IMR-90 (cell line): ENCODE results near the gene TNNT1. TPM values are rescaled to one million over a fixed set of nuclear protein-coding genes. Genes with fewer than 3 reads are reported as not detected.

Experiments
- ATAC-seq: fragments of 200-7000 bp; cut with Tn5 transposase; 2 replicates; pipeline ENCODE4 v1.9.1; 2020; ENCODE audit warnings: low read depth, mild to moderate bottlenecking, moderate library complexity
- BruUV-seq: library from RNA; stranded (reverse); fragments of 400-500 nt; replicated peaks from 2 replicates; lab custom pipeline; 2021; lab: Mats Ljungman, UMichigan
- CTCF ChIA-PET: fragments of 300-600 bp; formaldehyde crosslinking; extraction: SDS; loops from one replicate; lab custom pipeline; 2021; ENCODE audit warnings: antibody characterized with exemption; lab: Yijun Ruan, JAX
- POLR2A ChIA-PET: fragments of 300-600 bp; sonication (Branson Sonifier 250); formaldehyde crosslinking; loops from one replicate; lab custom pipeline; 2022; ENCODE audit warnings: antibody characterized with exemption; ENCODE audit not compliant: unreplicated experiment; lab: Charles Lee
- DNase-seq: peaks from one replicate; pipeline ENCODE4 v3.0.0; 2013
- H2AFZ ChIP-seq: replicated peaks from 2 replicates; pipeline ENCODE3; 2013; ENCODE audit warnings: low read length, mild to moderate bottlenecking; ENCODE audit not compliant: poor library complexity
- H2AK5ac ChIP-seq: 2 replicates; pipeline ENCODE4 v1.6.1; 2013; ENCODE audit warnings: low read depth, low read length, inconsistent platforms
- H2AK9ac ChIP-seq: replicated peaks from 2 replicates; pipeline ENCODE3; 2013; ENCODE audit warnings: mild to moderate bottlenecking, low read depth, low read length, moderate library complexity; ENCODE audit not compliant: poor library complexity
- H2BK120ac ChIP-seq: 2 replicates; pipeline ENCODE4 v1.6.1; 2013; ENCODE audit warnings: low read depth, low read length, inconsistent platforms
- H2BK15ac ChIP-seq: 3 replicates; pipeline ENCODE4 v1.6.1; 2013; ENCODE audit warnings: low read depth, low read length, inconsistent platforms
- H2BK20ac ChIP-seq: 2 replicates; pipeline ENCODE4 v1.6.1; 2013; ENCODE audit warnings: low read depth, mild to moderate bottlenecking, inconsistent platforms, low read length, moderate library complexity
- H2BK5ac ChIP-seq: 2 replicates; pipeline ENCODE4 v1.6.1; 2013; ENCODE audit warnings: mild to moderate bottlenecking, low read depth, low read length, inconsistent platforms; ENCODE audit not compliant: poor library complexity, severe bottlenecking
- H3K14ac ChIP-seq: replicated peaks from 2 replicates; pipeline ENCODE4 v1.6.1; 2013; ENCODE audit warnings: low read depth, low read length, inconsistent platforms
- H3K18ac ChIP-seq: 2 replicates; pipeline ENCODE4 v1.6.1; 2013; ENCODE audit warnings: low read depth, low read length, control low read depth
- H3K23ac ChIP-seq: 2 replicates; pipeline ENCODE4 v1.6.1; 2013; ENCODE audit warnings: low read depth, low read length, inconsistent platforms
- H3K27ac ChIP-seq: 2 replicates; pipeline ENCODE4 v1.5.1; 2013; ENCODE audit warnings: mild to moderate bottlenecking, control low read depth, low read length; ENCODE audit not compliant: insufficient read depth
- H3K27me3 ChIP-seq: 2 replicates; pipeline ENCODE4 v1.6.1; 2013; ENCODE audit warnings: low read length; ENCODE audit not compliant: control insufficient read depth, insufficient read depth
- H3K36me3 ChIP-seq: 2 replicates; pipeline ENCODE4 v1.6.1; 2013; ENCODE audit warnings: low read length, mixed read lengths; ENCODE audit not compliant: control insufficient read depth, insufficient read depth
- H3K4ac ChIP-seq: 2 replicates; pipeline ENCODE4 v1.6.1; 2013; ENCODE audit warnings: low read depth, low read length, inconsistent platforms
- H3K4me1 ChIP-seq: 2 replicates; pipeline ENCODE4 v1.6.1; 2013; ENCODE audit warnings: low read length, mixed read lengths; ENCODE audit not compliant: control insufficient read depth, insufficient read depth
- H3K4me2 ChIP-seq: 2 replicates; pipeline ENCODE4 v1.6.1; 2013; ENCODE audit warnings: low read depth, mild to moderate bottlenecking, control low read depth, low read length, moderate library complexity
- H3K4me3 ChIP-seq: 2 replicates; pipeline ENCODE4 v1.5.1; 2013; ENCODE audit warnings: low read depth, mild to moderate bottlenecking, control low read depth, low read length, moderate library complexity; ENCODE audit not compliant: insufficient read depth
- H3K56ac ChIP-seq: 2 replicates; pipeline ENCODE4 v1.6.1; 2013; ENCODE audit warnings: low read length, inconsistent platforms; ENCODE audit not compliant: insufficient read depth; ENCODE audit errors: extremely low read depth
- H3K79me1 ChIP-seq, 2 experiments: 2 replicates each; pipeline ENCODE4 v1.6.1; 2013; ENCODE audit warnings: low read length in 2 of 2, inconsistent platforms in 1 of 2, low read depth in 1 of 2
- H3K9ac ChIP-seq: 2 replicates; pipeline ENCODE4 v1.6.1; 2013; ENCODE audit warnings: low read depth, low read length, control low read depth
- H3K9me1 ChIP-seq: 2 replicates; pipeline ENCODE4 v1.6.1; 2013; ENCODE audit warnings: low read length, inconsistent platforms; ENCODE audit not compliant: insufficient read depth
- H3K9me3 ChIP-seq: 2 replicates; pipeline ENCODE4 v1.6.1; 2013; ENCODE audit warnings: low read length; ENCODE audit not compliant: control insufficient read depth, insufficient read depth
- H4K20me1 ChIP-seq: 2 replicates; pipeline ENCODE4 v1.6.1; 2013; ENCODE audit warnings: low read length, inconsistent platforms; ENCODE audit not compliant: insufficient read depth
- H4K5ac ChIP-seq: 2 replicates; pipeline ENCODE4 v1.6.1; 2013; ENCODE audit warnings: mild to moderate bottlenecking, low read depth, low read length, control low read depth
- H4K8ac ChIP-seq, 2 experiments: 2 replicates each; pipeline ENCODE4 v1.6.1; 2013; ENCODE audit warnings: low read depth in 2 of 2, low read length in 2 of 2, control low read depth in 1 of 2, inconsistent platforms in 1 of 2
- H4K91ac ChIP-seq: 2 replicates; pipeline ENCODE4 v1.6.1; 2013; ENCODE audit warnings: low read depth, low read length, inconsistent platforms; ENCODE audit not compliant: insufficient read depth
- MAZ ChIP-seq: IDR thresholded peaks from 2 replicates; pipeline ENCODE4 v1.6.1; 2012; ENCODE audit warnings: low read depth, mild to moderate bottlenecking, low read length, improper control_type of control experiment, moderate library complexity, borderline replicate concordance
- WGBS, 2 experiments: methylation state at CpG; one replicate each; pipeline versions ENCODE4 v1.1.5 to v1.1.7; 2013; ENCODE audit warnings: missing lambda C conversion rate in 2 of 2; ENCODE audit not compliant: insufficient read length in 1 of 2; ENCODE audit errors: extremely low coverage in 2 of 2; 5-methylcytosine and 5-hydroxymethylcytosine counted together
- dilution Hi-C: fragments of 300-500 bp; cut with HindIII; formaldehyde crosslinking; loops from one replicate; pipeline ENCODE4 v1.14.3; 2018; ENCODE audit warnings: low sequenced_read_pairs; ENCODE audit not compliant: unreplicated experiment
- in situ Hi-C: fragments of 300-500 bp; cut with MboI; formaldehyde crosslinking; loops from 3 replicates; pipeline ENCODE4 v1.14.3; 2019; ENCODE audit warnings: low sequenced_read_pairs, inconsistent platforms, mixed read lengths
- intact Hi-C: fragments of 100-400 bp; cut with micrococcal nuclease; formaldehyde crosslinking; loops from 2 replicates; pipeline ENCODE4 v1.10.0; 2022
- polyA plus RNA-seq, 3 experiments: library from polyadenylated mRNA; depleted of rRNA; stranded (reverse); fragments of >200 nt; gene quantifications; 2 replicates each; pipeline ENCODE4 v1.2.3, GENCODE V29; 2012; ENCODE audit warnings: low replicate concordance in 1 of 3
- total RNA-seq: library from RNA; depleted of rRNA; stranded (reverse); fragments of >200 nt; gene quantifications from 2 replicates; pipeline ENCODE4 v1.2.3, GENCODE V29; 2012
- TF ChIP-seq, protein P1 (sequence below): fragments of 150-350 bp; IDR thresholded peaks from 2 replicates; pipeline ENCODE4 v1.6.1; 2017; ENCODE audit warnings: mild to moderate bottlenecking, antibody characterized with exemption, low read length, low read depth

Gene TNNT1
- total and polyA plus RNA-seq, 2 of the 4 experiments (the other 2 are of a cell fraction) = 1.3 to 2.6 TPM

DNA sequence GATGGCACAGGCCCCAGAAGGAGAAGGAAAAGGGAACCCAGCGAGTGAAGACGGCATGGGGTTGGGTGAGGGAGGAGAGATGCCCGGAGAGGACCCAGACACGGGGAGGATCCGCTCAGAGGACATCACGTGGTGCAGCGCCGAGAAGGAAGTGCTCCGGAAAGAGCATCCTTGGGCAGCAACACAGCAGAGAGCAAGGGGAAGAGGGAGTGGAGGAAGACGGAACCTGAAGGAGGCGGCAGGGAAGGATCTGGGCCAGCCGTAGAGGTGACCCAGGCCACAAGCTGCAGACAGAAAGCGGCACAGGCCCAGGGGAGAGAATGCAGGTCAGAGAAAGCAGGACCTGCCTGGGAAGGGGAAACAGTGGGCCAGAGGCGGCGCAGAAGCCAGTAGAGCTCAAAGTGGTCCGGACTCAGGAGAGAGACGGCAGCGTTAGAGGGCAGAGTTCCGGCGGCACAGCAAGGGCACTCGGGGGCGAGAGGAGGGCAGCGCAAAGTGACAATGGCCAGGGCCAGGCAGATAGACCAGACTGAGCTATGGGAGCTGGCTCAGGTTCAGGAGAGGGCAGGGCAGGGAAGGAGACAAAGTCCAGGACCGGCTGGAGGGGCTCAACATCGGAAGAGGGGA is 32.7 kb downstream of the TNNT1 start:
- peak overlapping the region; percentile 73 for H3K4ac ChIP-seq
- no peak overlapping the region for H3K18ac ChIP-seq
- POLR2A ChIA-PET = no interaction called here
- dilution Hi-C loops (no loop called here), in situ Hi-C loops (loop anchor here (25.0 kb wide), 1 partner anchor 521 kb away; the partner anchor contains the start of genes CCDC106, ZNF580 and ZNF581), intact Hi-C loops (no loop called here)
- H3K14ac ChIP-seq = peak overlapping the region; percentile 71
- H3K9me1 ChIP-seq = peaks cover 4% of the 10 kb centered on the region; the same call in 1 of the 2 replicates
- H3K36me3 ChIP-seq = peaks cover 7% of the 10 kb centered on the region; the same call in 1 of the 2 replicates
- peak overlapping the region; percentile 98 for H2AK9ac ChIP-seq
- peaks cover 13% of the 10 kb centered on the region for H3K4me1 ChIP-seq
- peak overlapping the region; percentile 87 for H2AFZ ChIP-seq
- no peak overlapping the region for H2BK120ac ChIP-seq
- TF ChIP-seq, protein P1, sequence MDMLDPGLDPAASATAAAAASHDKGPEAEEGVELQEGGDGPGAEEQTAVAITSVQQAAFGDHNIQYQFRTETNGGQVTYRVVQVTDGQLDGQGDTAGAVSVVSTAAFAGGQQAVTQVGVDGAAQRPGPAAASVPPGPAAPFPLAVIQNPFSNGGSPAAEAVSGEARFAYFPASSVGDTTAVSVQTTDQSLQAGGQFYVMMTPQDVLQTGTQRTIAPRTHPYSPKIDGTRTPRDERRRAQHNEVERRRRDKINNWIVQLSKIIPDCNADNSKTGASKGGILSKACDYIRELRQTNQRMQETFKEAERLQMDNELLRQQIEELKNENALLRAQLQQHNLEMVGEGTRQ = peak; percentile 95
- TF ChIP-seq MAZ = no peak
- WGBS, 2 experiments = 1% methylated on average over 19 of the region's 25 CpGs; no CpG with 5 or more reads in 1 of the 2 experiments
- peak overlapping the region; percentile 89 for H3K4me2 ChIP-seq
- H4K8ac ChIP-seq = peak overlapping the region in 1 of 2 experiments; percentile 64; a peak in 2 of 4 replicates
- CTCF ChIA-PET = no interaction called here
- peak overlapping the region; percentile 79 for H3K9ac ChIP-seq
- peak overlapping the region; percentile 13; the same call in 1 of the 2 replicates for H4K91ac ChIP-seq
- H4K20me1 ChIP-seq = peaks cover 56% of the 10 kb centered on the region
- H3K79me1 ChIP-seq = peaks cover 15 to 44% of the 10 kb centered on the region in 2 experiments; a peak in 3 of 4 replicates
- 0 out of 2 replicates have a peak overlapping the region, but pooled peaks have one; percentile 12 for H4K5ac ChIP-seq
- H2BK5ac ChIP-seq = peak overlapping the region; percentile 14
- no peaks in the 10 kb centered on the region for H3K9me3 ChIP-seq
- no peak overlapping the region for H2BK15ac ChIP-seq
- H2BK20ac ChIP-seq = no peak overlapping the region
- peak overlapping the region; percentile 55 for H3K4me3 ChIP-seq
- peak; percentile 51 for ATAC-seq
- H3K27ac ChIP-seq = peak overlapping the region; percentile 70
- BruUV-seq = no TSS peak
- peak; percentile 66 for DNase-seq
- peak overlapping the region; percentile 80 for H2AK5ac ChIP-seq
- peak overlapping the region; percentile 39 for H3K56ac ChIP-seq
- H3K23ac ChIP-seq = peak overlapping the region; percentile 74
- H3K27me3 ChIP-seq = no peaks in the 10 kb centered on the region
